Measurements from ENCODE around the gene ATP5PO. TPM values are rescaled to one million over a fixed set of nuclear protein-coding genes. Genes with fewer than 3 reads are reported as not detected.
"Not testable (repeated sequence)": the region's sequence is repeated elsewhere in the genome, so short reads cannot be mapped to it uniquely, and the experiment has no call there.

Gene ATP5PO
- total RNA-seq, 1 experiment from 2014 or later = 229 TPM

GRCh38 chr21:33875026-33875695 is 40.4 kb downstream of the ATP5PO start:
- Histone ChIP-seq H3K4me3 (ENCODE audit: insufficient read depth, low read depth, low read length) (no peak overlapping the region), H3K36me3 (replicated peaks; ENCODE audit: control insufficient read depth, insufficient read depth, low read length) (no peaks in the 10 kb centered on the region), H3K27me3 (ENCODE audit: control insufficient read depth, insufficient read depth, low read length) (no peaks in the 10 kb centered on the region)
- no peak for DNase-seq

- Histone ChIP-seq H3K4me3 (ENCODE audit: insufficient read depth, low read depth, low read length) (no peak overlapping the region), H3K27me3 (ENCODE audit: control insufficient read depth, insufficient read depth, low read length) (no peaks in the 10 kb centered on the region), H3K36me3 (replicated peaks; ENCODE audit: control insufficient read depth, insufficient read depth, low read length) (no peaks in the 10 kb centered on the region)
- DNase-seq = no peak
These were observed 41.4 kb downstream of the ATP5PO start for GRCh38 chr21:33874161-33874560.

- Histone ChIP-seq H3K36me3 (replicated peaks; ENCODE audit: control insufficient read depth, insufficient read depth, low read length) (no peaks in the 10 kb centered on the region), H3K4me3 (ENCODE audit: insufficient read depth, low read depth, low read length) (no peak overlapping the region), H3K27me3 (ENCODE audit: control insufficient read depth, insufficient read depth, low read length) (no peaks in the 10 kb centered on the region)
- DNase-seq = no peak
These were observed 42.6 kb downstream of the ATP5PO start for GRCh38 chr21:33872881-33873515.

GRCh38 chr21:33871171-33871570 is 44.4 kb downstream of the ATP5PO start:
- DNase-seq = no peak
- no peak overlapping the region for H3K4me3 ChIP-seq (ENCODE audit: insufficient read depth, low read depth, low read length)
- no peaks in the 10 kb centered on the region for H3K36me3 ChIP-seq (replicated peaks; ENCODE audit: control insufficient read depth, insufficient read depth, low read length)
- no peaks in the 10 kb centered on the region for H3K27me3 ChIP-seq (ENCODE audit: control insufficient read depth, insufficient read depth, low read length)

- Histone ChIP-seq H3K36me3 (replicated peaks; ENCODE audit: control insufficient read depth, insufficient read depth, low read length) (no peaks in the 10 kb centered on the region), H3K4me3 (ENCODE audit: insufficient read depth, low read depth, low read length) (no peak overlapping the region), H3K27me3 (ENCODE audit: control insufficient read depth, insufficient read depth, low read length) (no peaks in the 10 kb centered on the region)
- no peak for DNase-seq
These were observed 44.8 kb downstream of the ATP5PO start for GRCh38 chr21:33870768-33871167.

- no peak for DNase-seq
- H3K27me3 ChIP-seq (ENCODE audit: control insufficient read depth, insufficient read depth, low read length) = no peaks in the 10 kb centered on the region
- no peaks in the 10 kb centered on the region for H3K36me3 ChIP-seq (replicated peaks; ENCODE audit: control insufficient read depth, insufficient read depth, low read length)
- no peak overlapping the region for H3K4me3 ChIP-seq (ENCODE audit: insufficient read depth, low read depth, low read length)
These were observed 45.7 kb downstream of the ATP5PO start for GRCh38 chr21:33869873-33870272.

- not testable (repeated sequence) for H3K36me3 ChIP-seq (replicated peaks; ENCODE audit: control insufficient read depth, insufficient read depth, low read length); H3K27me3 ChIP-seq (ENCODE audit: control insufficient read depth, insufficient read depth, low read length); DNase-seq; H3K4me3 ChIP-seq (ENCODE audit: insufficient read depth, low read depth, low read length)
These were observed 47.7 kb downstream of the ATP5PO start for GRCh38 chr21:33867868-33868267.

- no peak overlapping the region for H3K4me3 ChIP-seq (ENCODE audit: insufficient read depth, low read depth, low read length)
- no peak for DNase-seq
- no peaks in the 10 kb centered on the region for H3K27me3 ChIP-seq (ENCODE audit: control insufficient read depth, insufficient read depth, low read length)
- no peaks in the 10 kb centered on the region for H3K36me3 ChIP-seq (replicated peaks; ENCODE audit: control insufficient read depth, insufficient read depth, low read length)
These were observed 48.8 kb downstream of the ATP5PO start for GRCh38 chr21:33866826-33867225.

GRCh38 chr21:33865996-33866575 is 49.5 kb downstream of the ATP5PO start:
- Histone ChIP-seq H3K4me3 (ENCODE audit: insufficient read depth, low read depth, low read length) (no peak overlapping the region), H3K27me3 (ENCODE audit: control insufficient read depth, insufficient read depth, low read length) (no peaks in the 10 kb centered on the region), H3K36me3 (replicated peaks; ENCODE audit: control insufficient read depth, insufficient read depth, low read length) (no peaks in the 10 kb centered on the region)
- no peak for DNase-seq

GRCh38 chr21:33865176-33865575 is 50.4 kb downstream of the ATP5PO start:
- no peaks in the 10 kb centered on the region for H3K36me3 ChIP-seq (replicated peaks; ENCODE audit: control insufficient read depth, insufficient read depth, low read length)
- no peaks in the 10 kb centered on the region for H3K27me3 ChIP-seq (ENCODE audit: control insufficient read depth, insufficient read depth, low read length)
- H3K4me3 ChIP-seq (ENCODE audit: insufficient read depth, low read depth, low read length) = no peak overlapping the region
- no peak for DNase-seq

GRCh38 chr21:33864150-33864549 is 51.5 kb downstream of the ATP5PO start:
- Histone ChIP-seq H3K36me3 (replicated peaks; ENCODE audit: control insufficient read depth, insufficient read depth, low read length) (no peaks in the 10 kb centered on the region), H3K27me3 (ENCODE audit: control insufficient read depth, insufficient read depth, low read length) (no peaks in the 10 kb centered on the region; the same call in 1 of the 2 replicates), H3K4me3 (ENCODE audit: insufficient read depth, low read depth, low read length) (no peak overlapping the region)
- no peak for DNase-seq

- DNase-seq; H3K27me3 ChIP-seq (ENCODE audit: control insufficient read depth, insufficient read depth, low read length); H3K4me3 ChIP-seq (ENCODE audit: insufficient read depth, low read depth, low read length): not testable (repeated sequence)
These were observed 52.4 kb downstream of the ATP5PO start for GRCh38 chr21:33863191-33863590.

GRCh38 chr21:33861125-33861524 is 54.5 kb downstream of the ATP5PO start:
- DNase-seq = no peak
- no peaks in the 10 kb centered on the region for H3K36me3 ChIP-seq (replicated peaks; ENCODE audit: control insufficient read depth, insufficient read depth, low read length)
- no peak overlapping the region for H3K4me3 ChIP-seq (ENCODE audit: insufficient read depth, low read depth, low read length)
- no peaks in the 10 kb centered on the region; the same call in 1 of the 2 replicates for H3K27me3 ChIP-seq (ENCODE audit: control insufficient read depth, insufficient read depth, low read length)

More at GRCh38 chr21:33863191-33863590, 52.4 kb downstream of the ATP5PO start:
- not testable (repeated sequence) for H3K36me3 ChIP-seq (replicated peaks; ENCODE audit: control insufficient read depth, insufficient read depth, low read length)

GRCh38 chr21:33860332-33860879 is 55.2 kb downstream of the ATP5PO start:
- H3K4me3 ChIP-seq (ENCODE audit: insufficient read depth, low read depth, low read length) = no peak overlapping the region
- H3K36me3 ChIP-seq (replicated peaks; ENCODE audit: control insufficient read depth, insufficient read depth, low read length) = no peaks in the 10 kb centered on the region
- H3K27me3 ChIP-seq (ENCODE audit: control insufficient read depth, insufficient read depth, low read length) = no peaks in the 10 kb centered on the region; the same call in 1 of the 2 replicates
- DNase-seq = no peak

All from H7 (cell line).